Measurements from ENCODE around the gene SHROOM2.

DNA sequence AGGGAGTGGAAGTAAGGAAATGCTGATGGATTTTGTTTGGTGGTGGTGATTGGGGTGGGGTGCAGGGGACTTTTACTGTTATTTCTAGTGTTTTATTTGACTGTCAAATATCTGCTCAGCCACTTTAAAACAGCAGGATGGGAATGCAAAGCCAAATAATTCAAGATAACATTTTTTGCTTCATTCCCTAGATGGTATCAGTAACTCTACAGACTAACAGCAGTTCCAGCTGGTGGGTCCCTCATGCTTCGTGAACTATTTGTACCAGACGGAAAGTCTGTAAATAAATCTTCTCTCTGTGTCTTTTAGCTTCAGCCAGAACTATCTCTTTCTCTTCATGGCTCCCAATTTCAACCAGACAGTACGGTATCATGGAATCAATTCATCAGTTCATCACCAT, 48.1 kb upstream of the SHROOM2 start:
- no peak for TF ChIP-seq SP1 (IDR thresholded peaks at IDR 0.05)
- no peak for TF ChIP-seq HDGF (IDR thresholded peaks at IDR 0.05; ENCODE audit: borderline replicate concordance)
- no peak for TF ChIP-seq SUZ12 (IDR thresholded peaks at IDR 0.05)
- no peak for TF ChIP-seq L3MBTL2 (conservative IDR thresholded peaks at IDR 0.05)
